HG02763 (cell line): Measurements from ENCODE around the gene SPDYE2B.
"Not testable (repeated sequence)": the region's sequence is repeated elsewhere in the genome, so short reads cannot be mapped to it uniquely, and the experiment has no call there.

Experiments used
- ATAC-seq: cut with Tn5 transposase; IDR thresholded peaks from one replicate; pipeline ENCODE4 v1.9.1; 2021; ENCODE audit warnings: mild to moderate bottlenecking, moderate library complexity; ENCODE audit not compliant: unreplicated experiment

The SPDYE2B gene, protein sequence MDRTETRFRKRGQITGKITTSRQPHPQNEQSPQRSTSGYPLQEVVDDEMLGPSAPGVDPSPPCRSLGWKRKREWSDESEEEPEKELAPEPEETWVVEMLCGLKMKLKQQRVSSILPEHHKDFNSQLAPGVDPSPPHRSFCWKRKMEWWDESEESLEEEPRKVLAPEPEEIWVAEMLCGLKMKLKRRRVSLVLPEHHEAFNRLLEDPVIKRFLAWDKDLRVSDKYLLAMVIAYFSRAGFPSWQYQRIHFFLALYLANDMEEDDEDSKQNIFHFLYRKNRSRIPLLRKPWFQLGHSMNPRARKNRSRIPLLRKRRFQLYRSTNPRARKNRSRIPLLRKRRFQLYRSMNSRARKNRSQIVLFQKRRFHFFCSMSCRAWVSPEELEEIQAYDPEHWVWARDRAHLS

DNA sequence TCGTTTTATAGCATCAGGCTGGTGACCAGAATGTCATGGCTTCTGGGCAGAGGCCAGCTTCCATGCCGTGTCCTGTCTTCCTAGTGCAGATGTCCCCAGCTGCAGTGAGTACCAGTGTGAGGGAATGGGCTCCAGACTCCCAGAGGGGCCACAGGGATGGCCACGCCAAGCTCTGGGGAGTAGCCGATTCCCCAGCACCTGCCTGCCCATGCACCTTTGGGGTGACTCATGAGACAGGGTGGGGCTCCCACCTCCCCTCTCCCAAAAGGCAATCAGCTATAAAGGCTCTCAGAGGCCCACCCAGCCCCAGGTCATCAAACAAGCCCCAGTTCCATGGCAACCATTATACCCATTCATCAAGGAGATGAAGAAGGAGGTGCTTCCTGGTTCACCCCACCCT lies at the start of gene SPDYE2B:
TSS of gene SPDYE2B (plus strand) at position 396 of the 400 bp plus-strand sequence. CDS start 2,030 bp downstream, outside the sequence.
- ATAC-seq = not testable (repeated sequence)

DNA sequence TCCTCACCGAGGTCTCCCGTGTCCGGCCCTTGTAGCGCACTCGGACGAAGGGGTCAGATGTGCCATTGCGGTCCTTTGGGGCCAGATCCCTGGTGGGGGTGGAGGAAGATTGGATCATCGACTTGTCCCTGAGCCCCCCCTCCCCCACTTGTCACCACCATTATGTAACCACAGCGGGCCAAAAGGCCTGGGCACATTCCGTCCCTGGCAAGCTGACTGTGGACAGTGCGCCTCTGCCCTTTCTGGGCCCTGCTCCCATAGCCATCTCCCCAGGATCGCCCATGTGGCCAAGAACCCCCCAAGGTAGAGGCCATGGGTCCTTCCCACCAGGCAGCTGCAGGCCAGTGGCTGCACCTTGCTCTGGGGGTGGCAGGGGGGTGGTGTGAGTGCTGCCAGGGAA lies 47.8 kb upstream of the SPDYE2B start:
- ATAC-seq = not testable (repeated sequence)

DNA sequence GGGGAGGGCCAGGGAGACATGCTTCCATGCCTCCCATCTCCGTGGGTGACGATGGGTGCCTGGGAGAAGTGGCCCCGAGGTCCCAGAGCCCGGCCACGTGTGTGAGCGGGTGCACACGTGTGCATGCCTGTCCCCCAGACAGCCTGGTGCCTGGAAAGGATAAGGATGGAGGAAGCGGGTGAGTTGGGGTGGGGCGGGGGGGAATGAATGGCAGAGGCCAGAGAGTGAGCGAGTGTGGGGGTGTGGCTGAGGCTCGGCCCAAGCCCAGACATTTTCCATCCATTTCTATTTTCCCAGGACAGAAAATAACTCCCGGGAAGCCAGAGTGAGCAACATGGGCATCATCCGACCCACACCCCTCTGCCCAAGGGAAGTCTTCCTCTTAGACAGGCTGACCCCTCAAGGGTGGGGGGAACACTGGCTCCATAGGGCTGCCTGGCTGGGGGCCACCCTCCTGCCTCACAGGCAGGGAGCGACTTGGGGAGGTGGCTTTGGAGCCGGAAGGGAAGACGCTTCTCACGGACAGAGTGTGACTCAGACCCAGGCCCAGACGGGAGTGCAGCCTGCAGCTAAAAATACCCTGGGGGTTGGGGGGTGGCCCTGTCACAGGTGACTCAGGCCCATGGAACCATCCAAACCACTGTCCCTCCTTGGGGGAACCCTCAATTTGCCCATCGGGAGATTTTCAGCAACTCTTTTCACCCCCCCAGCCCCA lies 45.5 kb upstream of the SPDYE2B start:
- not testable (repeated sequence) for ATAC-seq

DNA sequence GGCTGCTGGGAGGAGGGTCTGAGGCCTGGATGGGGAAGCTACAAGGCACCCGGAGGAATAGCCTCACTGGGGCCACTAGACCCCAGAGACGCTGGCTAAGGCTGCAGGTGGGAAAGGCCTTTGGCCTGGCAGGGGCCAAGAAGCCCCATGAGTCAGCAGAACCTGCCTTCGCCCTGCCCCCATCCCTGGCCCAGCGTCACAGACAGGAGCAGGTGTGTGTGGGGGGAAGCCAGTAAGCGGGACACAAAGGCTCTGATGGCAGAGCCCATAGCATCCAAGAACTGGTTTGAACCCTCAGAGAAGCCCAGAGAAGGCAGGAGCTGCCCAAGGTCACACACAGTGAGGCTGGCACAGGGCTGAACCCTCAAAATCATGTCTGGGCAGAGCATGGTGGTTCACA lies 43.3 kb upstream of the SPDYE2B start:
- ATAC-seq = not testable (repeated sequence)

DNA sequence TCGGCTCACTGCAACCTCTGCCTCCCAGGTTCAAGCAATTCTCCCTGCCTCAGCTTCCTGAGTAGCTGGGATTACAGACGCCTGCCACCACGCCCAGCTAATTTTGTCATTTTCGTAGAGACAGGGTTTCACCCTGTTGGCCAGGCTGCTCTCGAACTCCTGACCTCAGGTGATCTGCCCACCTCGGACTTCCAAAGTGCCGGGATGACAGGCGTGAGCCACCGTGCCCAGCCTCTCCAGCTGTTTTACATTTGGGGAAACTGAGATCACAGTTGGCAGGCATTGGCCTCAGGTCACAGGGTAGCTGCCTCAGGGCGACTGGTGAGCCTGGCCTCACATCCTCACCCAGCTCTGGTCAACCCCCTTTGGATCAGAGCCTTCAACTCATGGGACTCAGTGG lies 40.4 kb upstream of the SPDYE2B start:
- not testable (repeated sequence) for ATAC-seq

DNA sequence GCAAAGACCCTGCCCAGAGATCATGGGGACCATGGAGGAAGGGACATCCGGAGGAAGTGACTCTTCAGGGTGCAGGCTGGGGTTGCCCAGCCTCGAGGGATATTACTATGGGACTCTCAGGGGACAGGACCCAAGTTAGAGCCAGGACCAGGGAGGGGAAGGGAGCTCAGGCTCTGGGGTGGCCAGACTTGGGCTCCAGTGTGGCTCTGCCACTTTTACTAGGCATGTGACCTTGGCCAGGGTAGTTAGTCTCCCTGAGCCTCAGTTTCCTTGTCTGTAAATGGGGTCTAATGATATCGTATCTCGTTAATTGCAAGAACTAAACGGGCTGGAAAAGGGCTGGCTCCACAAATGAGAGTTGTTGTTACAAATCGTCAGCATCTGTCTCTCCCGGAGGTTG lies 39.7 kb upstream of the SPDYE2B start:
- not testable (repeated sequence) for ATAC-seq

DNA sequence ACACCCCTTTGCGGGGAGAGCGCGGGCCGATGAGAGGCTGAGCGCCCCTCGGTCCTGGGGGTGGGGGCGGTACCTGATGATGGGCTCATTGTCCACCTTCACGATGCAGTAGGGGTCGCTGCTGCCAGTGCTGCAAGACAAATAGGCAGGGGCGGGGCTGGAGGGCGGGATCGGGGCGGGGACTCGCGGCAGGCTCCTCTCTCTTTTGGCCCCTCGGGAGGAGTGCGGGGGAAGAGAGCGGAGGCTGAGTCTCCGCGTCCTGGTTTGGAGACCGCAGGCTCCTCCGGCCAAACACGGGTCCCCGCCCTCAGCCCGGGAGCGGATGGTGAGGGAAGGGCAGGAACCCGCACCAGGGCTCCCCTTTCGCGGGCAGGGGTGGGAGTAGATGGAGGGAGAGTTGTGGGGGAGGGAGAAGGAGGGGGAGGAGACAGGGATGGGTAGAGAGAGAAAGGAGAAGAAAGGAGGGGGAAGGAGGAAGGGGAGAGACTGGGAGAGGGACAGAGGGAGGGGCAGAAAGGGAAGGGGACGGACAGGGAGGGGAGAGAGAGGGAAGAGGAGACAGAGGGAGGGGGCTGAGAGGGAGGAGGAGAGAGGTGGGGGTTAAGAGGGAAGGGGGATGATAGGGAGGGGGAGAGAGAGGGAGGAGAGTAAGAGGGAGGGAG lies 39.0 kb upstream of the SPDYE2B start:
- peak; percentile 31 for ATAC-seq

DNA sequence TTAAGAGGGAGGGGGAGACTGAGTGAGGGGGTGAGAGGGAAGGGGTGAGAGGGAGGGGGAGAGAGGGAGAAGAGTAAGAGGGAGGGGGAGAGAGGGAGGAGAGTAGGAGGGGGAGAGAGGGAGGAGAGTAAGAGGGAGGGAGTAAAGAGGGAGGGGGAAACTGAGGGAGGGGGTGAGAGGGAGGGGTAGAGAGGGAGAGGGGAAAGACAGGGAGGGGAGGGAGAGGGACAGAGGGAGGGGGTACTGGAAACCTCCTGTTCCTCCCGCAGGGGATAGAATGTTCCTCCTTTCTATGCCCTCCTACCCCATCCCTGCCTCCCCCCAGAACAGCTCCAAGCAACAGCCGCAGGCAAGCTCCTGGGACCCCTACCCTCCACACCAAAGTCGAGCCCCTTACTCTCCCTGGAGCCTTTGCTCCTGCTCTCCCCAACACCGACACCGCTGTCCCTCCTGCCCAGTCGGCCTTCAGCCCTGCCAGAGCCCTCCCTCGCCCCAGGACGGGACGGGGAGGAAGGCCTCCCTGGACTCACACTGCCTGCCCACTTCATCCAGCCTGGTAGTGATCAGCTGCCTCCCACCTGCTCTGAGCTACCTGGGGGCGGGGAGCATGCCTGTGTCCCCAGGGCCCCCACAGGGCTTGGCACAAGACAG lies 38.3 kb upstream of the SPDYE2B start:
- ATAC-seq = not testable (repeated sequence)

DNA sequence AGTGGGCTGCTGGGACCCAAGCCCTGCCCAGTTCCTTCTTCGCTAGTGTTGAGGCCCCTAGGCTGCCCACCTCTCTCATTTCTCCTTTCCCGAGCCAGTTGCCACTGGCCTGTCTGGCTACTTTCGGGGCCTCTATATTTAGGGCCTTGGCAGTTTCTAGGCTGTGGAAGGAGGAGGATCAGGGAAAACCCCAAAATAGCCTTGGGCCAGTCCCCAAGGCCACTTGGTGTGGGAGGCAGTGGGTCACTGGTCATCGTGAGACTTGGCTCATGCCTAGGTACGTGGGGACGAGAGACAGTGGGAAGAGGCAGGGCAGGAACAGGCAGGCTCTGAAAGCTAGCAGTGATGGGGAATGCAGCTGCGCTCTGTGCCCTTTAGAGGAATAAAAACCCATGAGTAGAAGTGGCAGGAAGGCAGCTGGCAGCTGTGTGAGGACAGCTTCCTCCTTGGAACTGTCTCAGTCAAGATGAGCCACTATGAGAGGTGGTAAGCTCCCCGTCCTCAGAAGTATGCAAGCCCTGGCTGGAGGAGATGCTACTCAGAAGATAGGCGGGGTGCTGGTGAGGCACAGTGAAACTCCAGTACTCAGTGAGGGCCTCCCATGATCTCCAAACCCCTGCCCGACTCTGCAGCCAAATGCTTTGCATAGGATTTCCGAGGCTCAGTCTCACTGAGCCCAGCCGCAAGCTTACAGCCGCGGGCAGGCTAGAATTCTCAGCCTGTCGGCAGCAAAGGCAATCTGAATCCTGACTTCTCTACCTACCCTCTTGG lies 36.4 kb upstream of the SPDYE2B start:
- peak; percentile 58 for ATAC-seq

DNA sequence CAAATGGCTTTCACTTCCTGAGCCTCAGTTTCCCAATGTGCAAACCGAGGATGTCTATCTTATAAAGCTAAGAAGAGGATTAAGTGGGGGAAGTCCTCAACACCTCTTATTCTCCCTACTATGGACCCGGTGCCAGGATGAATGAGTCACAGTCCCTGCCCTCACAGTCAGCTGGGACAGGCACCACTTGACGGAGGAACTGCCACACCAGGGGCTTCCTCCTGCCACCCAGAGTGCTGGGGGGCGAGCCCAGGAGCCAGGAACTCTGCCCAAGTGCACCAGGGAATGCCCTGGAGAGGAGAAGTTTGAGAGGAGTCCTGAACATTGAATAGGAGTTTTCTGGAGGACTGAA lies 35.8 kb upstream of the SPDYE2B start:
- ATAC-seq = peak; percentile 20

DNA sequence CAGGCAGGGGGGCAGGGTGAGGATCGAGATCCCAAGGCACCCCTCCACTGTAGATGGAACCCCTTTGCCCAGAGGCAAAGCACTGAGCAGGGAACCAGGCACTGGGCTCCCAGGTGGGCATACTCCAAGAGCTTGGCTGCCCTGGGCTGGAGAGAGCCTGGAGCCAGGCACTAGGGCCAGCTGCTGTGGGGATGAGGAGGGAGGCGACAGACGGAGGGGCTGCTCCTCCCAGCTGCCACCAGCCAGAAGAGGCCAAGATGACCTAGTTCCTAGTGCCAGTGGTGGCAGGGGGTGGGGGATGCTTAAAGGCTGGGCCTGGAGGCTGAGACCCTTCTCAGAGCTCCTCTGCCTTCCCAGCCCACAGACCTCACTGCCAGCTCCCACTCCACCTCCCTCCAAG lies 35.2 kb upstream of the SPDYE2B start:
- not testable (repeated sequence) for ATAC-seq

DNA sequence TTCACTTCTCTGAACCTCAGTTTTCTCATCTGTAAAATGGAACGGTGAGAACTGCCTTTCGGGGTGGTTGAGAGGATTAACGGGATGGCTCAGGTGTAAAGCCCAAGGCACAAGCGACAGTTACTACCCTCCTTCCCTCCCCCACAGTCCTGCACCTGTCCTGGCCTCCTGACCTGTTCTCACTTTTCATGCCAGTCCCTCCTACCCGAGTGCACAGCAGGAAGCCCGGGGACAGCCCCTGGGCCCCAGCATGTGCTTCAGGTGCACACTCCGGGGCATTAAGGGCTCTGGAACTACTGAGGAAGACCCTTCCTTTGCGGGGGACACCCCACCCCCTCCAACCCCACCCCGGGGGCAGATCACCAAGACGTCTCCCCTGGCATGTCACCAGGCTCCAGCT lies 34.2 kb upstream of the SPDYE2B start:
- not testable (repeated sequence) for ATAC-seq

DNA sequence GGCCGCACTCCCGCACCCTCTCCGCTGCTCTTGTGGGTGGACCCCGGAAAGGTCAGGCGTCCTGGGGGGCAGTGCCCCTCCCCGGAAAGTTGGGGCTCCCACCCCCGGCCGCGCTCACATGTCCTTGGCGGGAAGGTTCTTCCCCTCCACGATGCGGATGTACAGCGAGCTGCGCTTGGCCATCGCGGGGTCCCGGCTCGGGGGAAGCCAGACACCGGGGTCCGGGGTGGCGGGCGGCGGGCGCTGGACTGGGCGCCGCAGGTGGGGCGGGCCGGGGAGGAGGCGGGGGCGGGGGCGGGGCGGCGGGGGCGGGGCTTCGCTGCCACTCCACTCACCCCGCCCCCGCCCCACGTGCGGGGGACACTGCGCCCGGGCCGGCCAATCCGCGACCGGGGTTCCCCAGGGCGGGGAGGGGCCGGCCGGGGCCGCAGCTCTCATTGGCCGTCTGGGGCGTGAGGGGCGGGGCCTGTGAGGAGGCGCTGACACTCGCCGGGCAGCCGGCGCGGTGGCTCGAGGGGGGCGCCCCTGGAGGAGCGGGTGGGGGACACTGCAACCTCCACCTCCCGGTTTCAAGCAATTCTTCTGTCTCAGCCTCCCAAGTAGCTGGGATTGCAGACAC lies 33.5 kb upstream of the SPDYE2B start, which contains the start of gene RASA4:
TSS of gene RASA4 (minus strand) at position 250 of the 619 bp plus-strand sequence. CDS start at position 183, 67 bp downstream.
- peak; percentile 75 for ATAC-seq

DNA sequence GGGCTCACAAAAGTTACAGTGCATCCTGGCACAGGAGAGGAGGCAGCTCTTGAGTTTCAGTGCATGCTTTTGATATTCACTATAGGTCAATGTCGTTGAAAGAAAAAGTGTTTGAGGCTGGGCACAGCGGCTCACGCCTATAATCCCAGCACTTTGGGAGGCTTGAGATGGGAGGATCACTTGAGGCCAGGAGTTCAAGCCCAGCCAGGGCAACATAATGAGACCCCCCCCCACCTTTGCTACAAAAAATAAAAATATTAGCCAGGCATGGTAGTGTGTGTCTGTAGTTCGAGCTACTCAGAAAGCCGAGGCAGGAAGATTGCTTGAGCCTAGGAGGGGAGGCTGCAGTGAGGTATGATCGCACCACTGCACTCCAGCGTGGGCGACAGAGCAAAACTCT lies 32.0 kb upstream of the SPDYE2B start:
- ATAC-seq = not testable (repeated sequence)

DNA sequence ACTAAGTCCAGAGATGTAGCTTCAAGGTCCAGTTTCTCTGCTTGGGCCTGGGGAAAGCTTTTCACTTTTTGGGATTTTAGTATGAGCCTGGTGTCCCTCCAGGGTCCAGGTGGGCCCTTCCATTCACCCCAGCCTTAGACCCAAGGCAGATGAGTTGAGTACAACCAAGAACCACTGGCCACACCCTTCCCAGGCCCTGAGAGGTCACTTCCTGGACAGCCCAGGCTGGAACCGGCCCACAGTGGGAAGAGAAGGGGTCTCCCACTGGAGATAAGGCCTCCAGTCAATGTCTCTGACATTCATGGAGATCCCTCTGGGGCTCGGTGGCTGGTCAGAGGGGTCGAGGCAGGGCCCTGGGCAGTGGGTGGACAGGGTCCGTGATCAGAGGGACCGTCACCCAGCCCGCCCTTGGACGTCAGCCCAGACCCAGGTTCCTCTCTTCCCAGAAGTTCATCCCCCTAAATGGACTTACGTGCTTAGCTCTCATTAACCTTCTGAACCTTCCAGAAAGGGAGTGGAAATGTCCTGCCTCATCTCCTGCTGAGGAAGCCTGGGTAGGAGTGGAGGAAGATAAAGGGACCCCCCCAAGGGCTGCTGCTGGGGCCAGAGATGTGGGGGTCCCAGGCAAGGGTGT lies 22.7 kb upstream of the SPDYE2B start:
- ATAC-seq = not testable (repeated sequence)

DNA sequence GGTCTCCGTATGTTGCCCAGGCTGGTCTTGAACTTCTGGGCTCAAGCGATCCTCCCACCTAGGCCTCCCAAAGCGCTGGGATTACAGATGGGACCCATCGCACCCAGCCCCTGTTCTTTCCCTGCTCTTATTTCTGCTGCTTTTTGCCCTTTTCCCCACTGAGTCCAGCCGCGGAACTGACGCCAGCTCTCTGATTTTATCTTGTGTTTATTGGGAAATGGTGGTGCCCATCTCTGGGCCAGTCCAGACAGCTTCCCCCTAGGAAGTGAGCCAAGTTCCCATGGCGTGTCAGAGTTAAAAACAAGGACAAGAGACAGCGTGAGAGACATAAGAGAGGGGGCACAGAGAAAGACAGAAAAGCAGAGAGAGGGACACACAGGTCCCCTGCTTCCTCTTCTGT lies 19.5 kb upstream of the SPDYE2B start:
- not testable (repeated sequence) for ATAC-seq

DNA sequence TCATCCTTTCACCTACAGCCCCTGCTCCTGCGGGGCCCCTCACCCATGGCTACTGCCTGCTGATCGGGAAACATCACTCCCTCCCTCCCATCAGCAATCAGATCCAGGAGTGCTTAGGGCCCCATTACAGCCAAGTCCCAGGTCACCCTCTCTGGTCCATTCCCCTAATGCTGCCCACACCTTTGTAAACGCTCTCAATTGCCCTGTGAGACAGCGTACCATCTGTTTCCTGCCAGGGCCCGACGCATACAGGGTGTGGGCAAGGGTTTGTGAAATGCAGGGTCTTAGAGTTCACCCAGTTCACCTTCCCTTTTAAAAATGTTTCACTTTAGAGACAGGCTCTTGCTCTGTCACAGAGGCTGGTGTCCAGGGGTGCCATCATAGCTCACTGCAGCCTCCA lies 15.8 kb upstream of the SPDYE2B start:
- not testable (repeated sequence) for ATAC-seq

DNA sequence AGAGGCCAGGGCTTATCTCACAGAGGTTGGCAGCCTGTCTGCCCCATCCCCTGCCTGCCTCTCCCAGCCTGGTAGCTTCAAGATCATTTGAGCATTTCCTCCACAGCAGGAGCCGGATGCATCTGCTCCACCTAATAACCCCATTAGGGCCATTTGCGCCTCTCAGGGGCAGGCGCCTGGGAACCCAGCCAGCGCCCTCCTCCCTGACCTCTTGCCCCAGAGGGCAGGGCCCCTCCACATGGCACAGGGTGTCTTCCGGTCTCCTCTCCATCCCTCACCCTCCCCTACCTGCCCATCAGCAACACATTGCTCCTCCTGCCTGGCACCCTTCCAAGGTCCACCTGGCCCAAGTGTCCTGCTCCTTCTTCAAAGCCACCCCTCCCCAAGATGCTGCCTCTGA lies 14.8 kb upstream of the SPDYE2B start:
- ATAC-seq = not testable (repeated sequence)

DNA sequence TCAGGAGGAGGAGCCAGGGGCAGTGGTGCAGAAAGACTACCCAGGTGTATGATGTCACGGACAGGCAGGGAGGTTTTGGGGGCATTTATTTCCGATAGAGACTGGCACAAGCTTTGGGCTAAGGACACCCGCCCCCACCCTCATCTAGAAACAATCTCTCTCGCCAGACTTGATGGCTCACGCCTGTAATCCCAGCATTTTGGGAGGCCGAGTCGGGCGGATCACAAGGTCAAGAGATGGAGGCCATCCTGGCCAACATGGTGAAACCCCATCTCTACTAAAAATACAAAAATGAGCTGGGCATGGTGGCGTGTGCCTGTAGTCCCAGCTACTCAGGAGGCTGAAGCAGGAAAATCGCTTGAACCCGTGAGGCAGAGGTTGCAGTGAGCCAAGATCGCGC lies 13.2 kb upstream of the SPDYE2B start:
- not testable (repeated sequence) for ATAC-seq
